GM11168 (cell line): Measurements from ENCODE around the gene FDXACB1.
"Not testable (repeated sequence)": the region's sequence is repeated elsewhere in the genome, so short reads cannot be mapped to it uniquely, and the experiment has no call there.

Experiments
- in situ Hi-C: fragments of 300-500 bp; cut with MboI; formaldehyde crosslinking; loops from one replicate; pipeline ENCODE4 v1.12.0; 2022; ENCODE audit warnings: low sequenced_read_pairs; ENCODE audit not compliant: unreplicated experiment

Gene FDXACB1

GRCh38 chr11:111910676-111911562 lies 32.0 kb upstream of the FDXACB1 start:
- in situ Hi-C loops, result no loop called here

- in situ Hi-C loops, result no loop called here
Observed at GRCh38 chr11:111909378-111909777, 30.4 kb upstream of the FDXACB1 start.

- in situ Hi-C loops, result no loop called here
Observed at GRCh38 chr11:111908639-111909305, 29.8 kb upstream of the FDXACB1 start.

GRCh38 chr11:111906680-111907079 lies 27.7 kb upstream of the FDXACB1 start:
- in situ Hi-C loops, result no loop called here

- in situ Hi-C loops, result no loop called here
Observed at GRCh38 chr11:111905411-111905810, 26.4 kb upstream of the FDXACB1 start.

- in situ Hi-C loops, result no loop called here
Observed at GRCh38 chr11:111886844-111887243, 7.9 kb upstream of the FDXACB1 start.

GRCh38 chr11:111886032-111886431 lies 7.1 kb upstream of the FDXACB1 start:
- in situ Hi-C loops, result no loop called here

GRCh38 chr11:111885053-111885452 lies 6.1 kb upstream of the FDXACB1 start:
- in situ Hi-C loops, result not testable (repeated sequence)

GRCh38 chr11:111882202-111882601 lies 3.2 kb upstream of the FDXACB1 start:
- in situ Hi-C loops, result no loop called here

GRCh38 chr11:111879637-111879960 lies 634 bp upstream of the FDXACB1 start:
- in situ Hi-C loops, result no loop called here

GRCh38 chr11:111878385-111878848 lies 548 bp downstream of the FDXACB1 start:
- in situ Hi-C loops, result no loop called here

- in situ Hi-C loops, result no loop called here
Observed at GRCh38 chr11:111871693-111872161, 7.2 kb downstream of the FDXACB1 start.

- in situ Hi-C loops, result no loop called here
Observed at GRCh38 chr11:111870886-111871692, 7.9 kb downstream of the FDXACB1 start, which contains the start of gene ALG9. Gene ALG9 (minus strand): TSS chr11:111871581. CDS start chr11:111871482, 99 bp downstream.

- in situ Hi-C loops, result no loop called here
Observed at GRCh38 chr11:111870522-111870885, 8.5 kb downstream of the FDXACB1 start.

- in situ Hi-C loops, result no loop called here
Observed at GRCh38 chr11:111870113-111870512, 8.9 kb downstream of the FDXACB1 start.

- in situ Hi-C loops, result no loop called here
Observed at GRCh38 chr11:111860257-111860656, 18.7 kb downstream of the FDXACB1 start.

- in situ Hi-C loops, result no loop called here
Observed at GRCh38 chr11:111855506-111855905, 23.5 kb downstream of the FDXACB1 start.

GRCh38 chr11:111852103-111852502 lies 26.9 kb downstream of the FDXACB1 start:
- in situ Hi-C loops, result no loop called here

GRCh38 chr11:111851636-111852035 lies 27.3 kb downstream of the FDXACB1 start:
- in situ Hi-C loops, result no loop called here

- in situ Hi-C loops, result no loop called here
Observed at GRCh38 chr11:111851067-111851466, 27.9 kb downstream of the FDXACB1 start.
